HG02678 (cell line): ENCODE measurements around the gene GUSB.

Experiments used
- ATAC-seq: cut with Tn5 transposase; IDR thresholded peaks from one replicate; pipeline ENCODE4 v1.9.1; 2021; ENCODE audit warnings: mild to moderate bottlenecking, moderate library complexity; ENCODE audit not compliant: unreplicated experiment

Gene GUSB

DNA sequence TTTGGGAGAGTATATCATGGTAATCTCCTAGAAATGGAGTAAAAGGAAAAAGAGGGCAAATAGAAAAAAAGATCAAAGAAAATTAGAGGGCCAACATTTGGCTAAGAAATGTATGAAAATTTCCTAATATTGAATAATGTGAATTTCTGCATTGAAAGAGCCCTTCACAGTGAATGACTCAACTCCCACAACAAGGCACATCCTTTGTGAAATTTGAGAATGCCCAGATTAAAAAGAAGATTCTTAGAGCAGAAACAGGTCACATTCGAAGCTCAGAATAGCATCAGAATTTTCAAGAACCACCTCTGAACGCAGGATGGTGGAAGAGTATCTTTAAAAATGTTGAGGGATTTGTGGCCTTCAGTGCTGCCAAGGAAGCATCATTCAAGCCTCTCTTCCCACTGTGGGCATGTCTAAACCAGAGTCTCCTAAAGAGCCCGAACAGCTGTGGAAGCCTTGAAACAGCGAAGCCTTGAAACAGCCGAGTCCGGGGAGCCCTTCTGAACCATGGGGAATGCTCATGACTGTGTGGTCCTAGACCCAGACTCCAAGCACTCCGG lies 43.6 kb downstream of the GUSB start:
- no peak for ATAC-seq

DNA sequence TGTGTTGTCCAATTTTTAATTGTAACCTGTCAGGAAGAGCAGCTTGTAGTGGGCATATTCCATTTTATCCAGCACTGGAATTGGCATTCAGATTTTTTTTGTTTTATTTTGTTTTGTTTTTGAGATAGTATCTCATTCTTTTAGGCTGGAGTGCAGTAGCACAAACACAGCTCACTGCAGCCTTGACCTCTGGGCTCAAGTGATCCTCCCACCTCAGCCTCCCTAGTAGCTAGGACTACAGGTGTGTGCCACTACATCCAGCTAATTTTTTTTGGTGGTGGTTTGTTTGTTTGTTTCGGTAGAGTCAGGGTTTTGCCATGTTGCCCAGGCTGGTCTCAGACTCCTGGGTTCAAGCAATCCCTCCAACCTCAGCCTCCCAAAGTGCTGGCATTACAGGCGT lies 44.7 kb downstream of the GUSB start:
- ATAC-seq: no peak

DNA sequence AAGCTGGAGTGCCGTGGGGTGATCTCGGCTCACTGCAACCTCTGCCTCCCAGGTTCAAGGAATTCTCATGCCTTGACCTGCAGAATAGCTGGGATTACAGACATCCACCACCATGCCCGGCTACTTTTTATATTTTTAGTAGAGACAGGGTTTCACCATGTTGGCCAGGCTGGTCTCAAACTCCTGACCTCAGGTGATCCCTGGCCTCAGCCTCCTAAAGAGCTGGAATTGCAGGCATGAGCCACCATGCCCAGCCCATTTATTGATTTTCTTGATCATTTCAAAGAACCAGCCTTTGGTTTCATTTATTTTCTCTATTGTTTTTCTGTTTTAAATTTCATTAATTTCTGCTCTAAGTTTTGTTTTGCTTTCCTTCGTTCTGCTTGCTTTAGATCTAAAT lies 50.3 kb downstream of the GUSB start:
- ATAC-seq: no peak

DNA sequence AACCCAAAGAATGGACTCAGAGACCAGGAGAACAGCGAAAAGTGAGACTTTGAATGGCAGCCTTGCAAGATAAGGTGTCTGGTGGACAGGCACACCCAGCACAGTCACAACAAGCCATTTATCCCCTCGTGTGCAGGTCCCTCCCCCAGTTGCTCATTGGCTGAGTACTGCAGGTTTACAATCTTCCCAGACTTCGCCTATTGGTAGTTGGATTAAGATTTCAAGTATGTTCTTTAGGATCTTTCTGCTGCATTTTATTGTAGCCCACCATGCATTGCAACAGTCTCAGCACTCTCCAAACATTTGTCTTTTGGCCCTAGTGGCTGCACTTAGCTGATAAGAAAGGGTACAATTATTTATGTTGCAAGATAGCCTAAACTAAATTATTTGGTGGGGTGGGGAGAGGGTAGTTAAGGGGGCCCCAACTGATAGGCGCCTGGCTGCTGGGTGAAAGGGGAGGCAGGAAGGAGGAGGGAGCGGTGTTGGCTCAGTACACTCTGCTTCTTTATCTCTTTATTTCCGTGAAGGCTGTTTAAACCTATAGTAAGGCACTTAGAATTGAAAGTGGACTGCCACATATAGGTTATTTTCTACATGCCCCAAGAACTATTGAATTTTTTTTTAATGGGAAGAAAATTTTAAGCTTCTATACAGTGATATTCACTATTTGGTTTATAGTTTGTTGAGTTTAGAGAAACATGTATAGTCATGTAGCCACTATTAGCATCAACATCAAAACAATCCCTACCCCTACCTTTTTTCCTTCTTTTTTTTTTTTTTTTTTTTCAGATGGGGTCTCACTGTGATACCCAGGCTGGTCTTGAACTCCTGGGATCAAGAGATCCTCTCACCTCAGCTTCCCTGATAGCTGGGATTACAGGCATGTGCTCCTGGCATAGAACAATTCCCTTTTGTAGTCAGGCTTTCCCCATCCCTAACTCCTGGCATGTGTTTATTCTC lies 54.2 kb downstream of the GUSB start:
- ATAC-seq: no peak

DNA sequence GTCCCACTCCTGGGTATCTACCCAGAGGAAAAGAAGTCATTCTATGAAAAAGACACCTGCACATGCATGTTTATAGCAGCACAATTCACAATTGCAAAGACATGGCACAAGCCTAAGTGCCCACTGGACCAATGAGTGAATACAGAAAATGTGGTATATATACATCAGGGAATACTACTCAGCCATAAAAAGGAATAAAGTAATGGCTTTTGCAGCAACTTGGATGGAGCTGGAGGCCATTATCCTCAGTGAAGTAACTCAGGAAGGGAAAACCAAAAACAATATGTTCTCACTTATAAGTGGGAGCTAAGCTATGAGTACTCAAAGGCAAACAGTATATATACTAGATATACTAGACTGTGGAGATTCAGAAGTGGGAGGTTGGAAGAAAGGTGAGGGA lies 55.4 kb downstream of the GUSB start:
- no peak for ATAC-seq

DNA sequence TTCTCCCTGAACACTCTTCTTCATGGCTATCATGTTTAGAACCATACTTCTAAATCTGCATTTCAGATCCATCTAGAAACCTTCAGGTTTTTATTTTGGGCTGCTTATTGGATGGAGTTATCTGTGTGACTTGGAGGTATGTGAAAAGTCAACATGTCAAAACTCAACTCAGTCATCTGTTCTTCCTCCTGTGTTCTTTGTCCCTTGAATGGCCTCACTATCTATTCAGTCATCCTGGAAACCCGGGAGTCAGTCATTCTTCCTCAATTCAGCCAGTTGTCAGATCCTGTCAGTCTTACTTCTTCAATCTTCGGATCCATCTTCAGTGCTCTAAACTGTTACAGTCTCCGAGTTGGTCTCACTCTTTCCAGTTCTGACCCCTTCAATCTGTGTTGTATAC lies 57.0 kb downstream of the GUSB start:
- ATAC-seq: no peak

DNA sequence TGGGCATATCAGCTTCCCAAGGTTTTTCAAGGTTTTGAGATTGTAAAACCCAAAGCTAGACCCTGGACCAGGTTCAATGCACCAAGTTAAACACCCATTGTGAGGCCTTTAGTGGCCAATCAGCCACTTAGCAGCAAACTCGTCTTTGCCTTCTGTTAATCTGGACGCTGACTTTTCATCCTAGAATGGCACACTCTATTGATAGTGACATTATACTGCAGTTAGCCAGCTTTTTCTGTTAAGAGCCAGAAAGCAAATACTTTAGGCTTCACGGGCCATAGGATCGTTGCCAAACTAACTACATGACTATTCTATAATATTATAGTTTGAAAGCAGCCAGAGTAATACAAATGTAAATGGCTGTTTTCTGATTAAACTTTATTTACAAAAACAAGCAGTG lies 57.8 kb downstream of the GUSB start:
- ATAC-seq: no peak

DNA sequence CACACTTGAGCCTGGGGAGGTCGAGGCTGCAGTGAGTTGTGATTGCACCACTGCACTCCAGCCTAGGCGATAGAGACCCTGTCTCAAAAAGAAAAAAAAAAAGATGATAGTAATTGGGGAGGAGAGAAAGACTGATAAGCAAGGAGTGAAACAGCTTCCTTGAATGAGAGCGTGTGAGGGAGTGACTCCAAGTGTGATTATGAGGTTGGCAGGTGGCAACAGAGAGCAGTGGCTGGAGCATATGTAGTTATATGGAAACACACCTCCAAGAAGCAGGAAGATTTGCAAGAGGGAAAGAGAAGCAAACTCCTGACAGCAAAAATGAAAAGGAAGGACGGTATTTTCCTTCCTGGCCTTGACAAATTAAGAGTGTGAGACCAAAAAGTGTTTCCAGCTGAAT lies 58.7 kb downstream of the GUSB start:
- ATAC-seq: no peak

DNA sequence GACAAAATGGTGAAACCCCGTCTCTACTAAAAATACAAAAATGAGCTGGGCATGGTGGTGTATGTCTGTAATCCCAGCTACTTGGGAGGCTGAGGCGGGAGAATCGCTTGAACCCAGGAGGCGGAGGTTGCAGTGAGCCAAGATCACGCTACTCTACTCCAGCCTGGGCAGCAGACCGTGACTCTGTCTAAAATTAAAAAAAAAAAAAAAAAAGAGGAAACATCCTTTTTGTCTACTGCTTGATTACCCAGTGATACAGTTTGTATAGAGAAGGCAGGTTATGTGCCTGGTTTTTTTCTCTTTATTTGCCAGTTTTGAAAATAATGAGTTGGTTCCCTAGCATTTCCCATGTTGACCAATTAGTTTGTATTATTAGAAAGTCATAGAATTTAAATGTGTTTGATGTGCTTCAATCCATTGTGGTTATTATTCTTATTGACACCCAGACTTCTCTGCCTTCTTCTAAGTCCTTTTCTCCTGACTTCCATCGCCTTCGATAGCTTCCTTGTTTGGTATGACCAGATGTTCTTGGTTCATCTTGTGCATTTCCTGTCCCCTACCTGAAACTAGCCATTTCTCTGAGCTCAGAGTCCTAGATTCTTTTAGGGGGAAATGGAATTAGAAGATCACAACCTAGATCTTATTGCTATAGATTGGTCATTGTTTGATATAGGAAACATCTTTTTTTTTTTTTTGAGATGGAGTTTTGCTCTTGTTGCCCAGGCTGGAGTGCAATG lies 65.9 kb downstream of the GUSB start:
- ATAC-seq: no peak

DNA sequence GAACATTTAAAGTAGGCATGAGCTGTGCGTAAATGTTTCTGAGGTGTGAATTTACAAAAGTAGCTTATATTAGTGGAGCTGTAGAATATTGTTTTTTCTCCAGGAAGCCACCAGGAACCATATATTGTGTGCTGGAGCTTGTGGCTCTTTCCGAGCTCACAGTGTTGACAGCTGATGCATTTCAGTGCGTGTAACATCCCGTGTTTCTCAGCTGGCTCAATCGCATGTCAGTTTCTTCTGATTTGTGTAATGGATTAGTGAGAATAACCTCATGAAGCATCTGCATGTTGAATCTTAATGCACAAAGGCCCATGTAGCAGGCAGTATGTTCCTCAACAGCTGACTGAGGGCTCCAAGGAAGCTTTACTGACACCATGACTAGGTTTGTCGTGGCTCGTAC lies 69.8 kb downstream of the GUSB start:
- ATAC-seq: no peak
